ENCODE measurements around the gene TMEM62.

Gene TMEM62

GRCh38 chr15:43183270-43183669 lies 49.9 kb downstream of the TMEM62 start:
- Histone ChIP-seq H3K27me3 (ENCODE audit: insufficient read depth, poor library complexity, severe bottlenecking) (no peaks in the 10 kb centered on the region), H3K4me3 (replicated peaks; ENCODE audit: insufficient read depth, low read length) (no peak overlapping the region), H3K27ac (replicated peaks) (no peak overlapping the region)
- DNase-seq (ENCODE audit: low read depth in 1 of 2, low spot score in 1 of 2) = no peak
- TF ChIP-seq SPI1 (IDR thresholded peaks at IDR 0.05; ENCODE audit: borderline replicate concordance, low read depth) (peak; percentile 47; the same call in 1 of the 2 replicates), GABPA (IDR thresholded peaks at IDR 0.05; ENCODE audit: low read depth) (no peak)

- no peak for DNase-seq (ENCODE audit: low read depth in 1 of 2, low spot score in 1 of 2)
- H3K27me3 ChIP-seq (ENCODE audit: insufficient read depth, poor library complexity, severe bottlenecking) = no peaks in the 10 kb centered on the region
- TF ChIP-seq POLR2AphosphoS5 (IDR thresholded peaks at IDR 0.05; ENCODE audit: low read depth) (no peak), SPI1 (IDR thresholded peaks at IDR 0.05; ENCODE audit: borderline replicate concordance, low read depth) (no peak), REST (IDR thresholded peaks at IDR 0.05; ENCODE audit: insufficient replicate concordance, low read depth) (no peak), GABPA (IDR thresholded peaks at IDR 0.05; ENCODE audit: low read depth) (no peak), CTCF (IDR thresholded peaks at IDR 0.05; ENCODE audit: insufficient read depth, low read length) (no peak)
- no peak overlapping the region; the same call in 1 of the 2 replicates for H3K27ac ChIP-seq (replicated peaks)
- no peak overlapping the region for H3K4me3 ChIP-seq (replicated peaks; ENCODE audit: insufficient read depth, low read length)
These were observed 51.2 kb downstream of the TMEM62 start for GRCh38 chr15:43184407-43185124.

GRCh38 chr15:43185157-43186002 lies 52.0 kb downstream of the TMEM62 start, which contains the start of gene CCNDBP1:
Gene CCNDBP1 (plus strand): TSS chr15:43185403. CDS start chr15:43185499, 96 bp downstream.
- peak; percentile 87 to 97 for DNase-seq (ENCODE audit: low read depth in 1 of 2, low spot score in 1 of 2)
- TF ChIP-seq GABPA (IDR thresholded peaks at IDR 0.05; ENCODE audit: low read depth) = peak; percentile 83
- peak; percentile 11; the same call in 1 of the 2 replicates for TF ChIP-seq SPI1 (IDR thresholded peaks at IDR 0.05; ENCODE audit: borderline replicate concordance, low read depth)
- no peak for TF ChIP-seq CTCF (IDR thresholded peaks at IDR 0.05; ENCODE audit: insufficient read depth, low read length)
- peak; percentile 87; the same call in 1 of the 2 replicates for TF ChIP-seq POLR2AphosphoS5 (IDR thresholded peaks at IDR 0.05; ENCODE audit: low read depth)
- TF ChIP-seq REST (IDR thresholded peaks at IDR 0.05; ENCODE audit: insufficient replicate concordance, low read depth) = peak; percentile 45
- Histone ChIP-seq H3K27me3 (ENCODE audit: insufficient read depth, poor library complexity, severe bottlenecking) (no peaks in the 10 kb centered on the region), H3K4me3 (replicated peaks; ENCODE audit: insufficient read depth, low read length) (peak within 1 kb of the TSS; percentile 88), H3K27ac (replicated peaks) (peak within 1 kb of the TSS; percentile 83)

- Histone ChIP-seq H3K27ac (replicated peaks) (peak overlapping the region; percentile 83), H3K4me3 (replicated peaks; ENCODE audit: insufficient read depth, low read length) (peak overlapping the region; percentile 88), H3K27me3 (ENCODE audit: insufficient read depth, poor library complexity, severe bottlenecking) (no peaks in the 10 kb centered on the region)
- TF ChIP-seq SPI1 (IDR thresholded peaks at IDR 0.05; ENCODE audit: borderline replicate concordance, low read depth) (peak; percentile 32; the same call in 1 of the 2 replicates), GABPA (IDR thresholded peaks at IDR 0.05; ENCODE audit: low read depth) (no peak; the same call in 1 of the 2 replicates)
- DNase-seq (ENCODE audit: low read depth in 1 of 2, low spot score in 1 of 2) = peak in 1 of 2 experiments; percentile 45
These were observed 52.6 kb downstream of the TMEM62 start for GRCh38 chr15:43186003-43186353.
